Panc1 (cell line): ENCODE results near the gene ILK. TPM values are rescaled to one million over a fixed set of nuclear protein-coding genes. Genes with fewer than 3 reads are reported as not detected.

Experiments
- ATAC-seq: fragments of 200-7000 bp; cut with Tn5 transposase; 2 replicates; pipeline ENCODE4 v1.9.1; 2020; ENCODE audit warnings: mild to moderate bottlenecking, moderate library complexity
- BruUV-seq: library from RNA; stranded (reverse); fragments of 400-500 nt; replicated peaks from 2 replicates; lab custom pipeline; 2021; lab: Mats Ljungman, UMichigan
- CTCF ChIA-PET: fragments of 300-600 bp; sonication (Branson Sonifier 250); formaldehyde crosslinking; loops from one replicate; lab custom pipeline; 2022; ENCODE audit warnings: antibody characterized with exemption; lab: Charles Lee
- POLR2A ChIA-PET: fragments of 300-600 bp; sonication (Branson Sonifier 250); formaldehyde crosslinking; loops from one replicate; lab custom pipeline; 2022; ENCODE audit warnings: antibody characterized with exemption; lab: Charles Lee
- DNase-seq: peaks from one replicate; pipeline ENCODE4 v3.0.0-alpha.2; 2010; ENCODE audit warnings: low read depth, low spot score
- H3K27ac ChIP-seq: 2 replicates; pipeline ENCODE4 v1.5.1; 2011; ENCODE audit warnings: mild to moderate bottlenecking, low read length, inconsistent platforms
- H3K27me3 ChIP-seq: fragments of 200-500 bp; sonication (Bioruptor generic); 2 replicates; pipeline ENCODE4 v1.6.0; 2014; ENCODE audit warnings: low read length, inconsistent platforms; ENCODE audit not compliant: control insufficient read depth, insufficient read depth
- H3K36me3 ChIP-seq: fragments of 200-500 bp; sonication (Bioruptor generic); 2 replicates; pipeline ENCODE4 v1.5.1; 2014; ENCODE audit warnings: inconsistent platforms, mild to moderate bottlenecking, low read length, moderate library complexity; ENCODE audit not compliant: control insufficient read depth, insufficient read depth
- H3K4me1 ChIP-seq: 2 replicates; pipeline ENCODE4 v1.5.1; 2011; ENCODE audit warnings: inconsistent platforms, mild to moderate bottlenecking, low read length, moderate library complexity; ENCODE audit not compliant: control insufficient read depth, insufficient read depth
- H3K4me3 ChIP-seq, 2 experiments: 2 replicates each; pipeline ENCODE4 v1.5.1; 2011 to 2012; ENCODE audit warnings: low read depth in 2 of 2, low read length in 2 of 2, mild to moderate bottlenecking in 2 of 2, inconsistent platforms in 1 of 2, moderate library complexity in 1 of 2
- H3K9me3 ChIP-seq: fragments of 200-500 bp; sonication (Bioruptor generic); 2 replicates; pipeline ENCODE4 v1.5.1; 2014; ENCODE audit warnings: low read depth, mild to moderate bottlenecking, inconsistent platforms, low read length, moderate library complexity; ENCODE audit not compliant: control insufficient read depth, insufficient read depth
- POLR2AphosphoS5 ChIP-seq: IDR thresholded peaks from 2 replicates; pipeline ENCODE4 v1.6.1; 2012; ENCODE audit warnings: mild to moderate bottlenecking, low read depth, low read length, moderate library complexity
- SIN3A ChIP-seq: IDR thresholded peaks from 2 replicates; pipeline ENCODE4 v1.6.1; 2012; ENCODE audit warnings: low read depth, mild to moderate bottlenecking, low read length, moderate library complexity, borderline replicate concordance; ENCODE audit not compliant: insufficient read depth
- TCF7L2 ChIP-seq: IDR thresholded peaks from 2 replicates; pipeline ENCODE4 v1.6.1; 2011; ENCODE audit warnings: mild to moderate bottlenecking, low read depth, low read length, inconsistent platforms
- in situ Hi-C: cut with HindIII; loops from 2 replicates; pipeline ENCODE4 v1.10.0; 2016; ENCODE audit warnings: low sequenced_read_pairs, low pct_unique_long_range_greater_than_20kb
- intact Hi-C: fragments of 100-400 bp; cut with micrococcal nuclease; formaldehyde crosslinking; loops from one replicate; pipeline ENCODE4 v1.10.0; 2022; ENCODE audit not compliant: unreplicated experiment
- total RNA-seq: library from RNA; stranded (reverse); gene quantifications from one replicate; pipeline ENCODE4 v1.2.1, GENCODE V29; 2021; ENCODE audit not compliant: unreplicated experiment
- TF ChIP-seq, protein P1 (sequence below), 2 experiments: IDR thresholded peaks; 2 replicates each; pipeline ENCODE4 v1.6.1; 2011 to 2012; ENCODE audit warnings: low read depth in 2 of 2, control low read depth in 1 of 2, low read length in 1 of 2, mild to moderate bottlenecking in 1 of 2, moderate library complexity in 1 of 2; ENCODE audit not compliant: insufficient read depth in 1 of 2
- TF ChIP-seq, protein P2 (sequence below): fragments of 450-650 bp; IDR thresholded peaks from 2 replicates; pipeline ENCODE4 v1.5.1; 2017; ENCODE audit warnings: mild to moderate bottlenecking

The ILK gene
- total RNA-seq, 1 experiment from 2014 or later, result 204 TPM

DNA sequence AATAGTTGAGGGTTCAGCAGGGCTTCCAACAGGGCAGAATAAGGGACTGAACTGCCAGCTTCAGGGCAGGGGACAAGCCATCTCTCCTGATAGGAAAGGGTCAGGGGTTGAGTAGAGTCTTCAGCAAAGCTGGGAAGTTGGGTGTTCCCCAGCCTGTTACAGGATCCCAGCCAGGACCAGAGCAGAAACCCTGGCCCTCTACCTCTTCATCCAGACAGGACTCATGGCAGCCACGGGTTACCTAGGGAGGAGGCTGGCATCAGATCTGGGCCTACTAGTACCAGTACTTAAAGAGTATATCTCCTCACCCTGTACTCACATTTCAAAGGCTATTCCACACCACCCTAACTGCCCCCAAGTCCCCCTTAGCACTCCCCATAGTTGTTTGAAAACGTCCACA, 10.9 kb downstream of the ILK start:
- intact Hi-C loops (loop anchor here (5.0 kb wide), 1 partner anchor 68 kb away; the partner anchor contains the start of gene MRPL17), in situ Hi-C loops (no loop called here)
- Histone ChIP-seq H3K27ac (no peak overlapping the region), H3K4me1 (peaks cover 29% of the 10 kb centered on the region), H3K4me3 (no peak overlapping the region), H3K36me3 (peaks cover 19% of the 10 kb centered on the region), H3K9me3 (no peaks in the 10 kb centered on the region), H3K27me3 (no peaks in the 10 kb centered on the region)
- ATAC-seq (no peak), DNase-seq (no peak)
- no TSS peak for BruUV-seq
- ChIA-PET CTCF (no interaction called here), POLR2A (interaction anchor here (0.5 kb wide), 1 partner anchor 57 kb away, joined by 8 read pairs; no protein-coding TSS in a partner anchor)
- TF ChIP-seq SIN3A (no peak), TCF7L2 (no peak), POLR2AphosphoS5 (no peak)
- TF ChIP-seq, protein P1, sequence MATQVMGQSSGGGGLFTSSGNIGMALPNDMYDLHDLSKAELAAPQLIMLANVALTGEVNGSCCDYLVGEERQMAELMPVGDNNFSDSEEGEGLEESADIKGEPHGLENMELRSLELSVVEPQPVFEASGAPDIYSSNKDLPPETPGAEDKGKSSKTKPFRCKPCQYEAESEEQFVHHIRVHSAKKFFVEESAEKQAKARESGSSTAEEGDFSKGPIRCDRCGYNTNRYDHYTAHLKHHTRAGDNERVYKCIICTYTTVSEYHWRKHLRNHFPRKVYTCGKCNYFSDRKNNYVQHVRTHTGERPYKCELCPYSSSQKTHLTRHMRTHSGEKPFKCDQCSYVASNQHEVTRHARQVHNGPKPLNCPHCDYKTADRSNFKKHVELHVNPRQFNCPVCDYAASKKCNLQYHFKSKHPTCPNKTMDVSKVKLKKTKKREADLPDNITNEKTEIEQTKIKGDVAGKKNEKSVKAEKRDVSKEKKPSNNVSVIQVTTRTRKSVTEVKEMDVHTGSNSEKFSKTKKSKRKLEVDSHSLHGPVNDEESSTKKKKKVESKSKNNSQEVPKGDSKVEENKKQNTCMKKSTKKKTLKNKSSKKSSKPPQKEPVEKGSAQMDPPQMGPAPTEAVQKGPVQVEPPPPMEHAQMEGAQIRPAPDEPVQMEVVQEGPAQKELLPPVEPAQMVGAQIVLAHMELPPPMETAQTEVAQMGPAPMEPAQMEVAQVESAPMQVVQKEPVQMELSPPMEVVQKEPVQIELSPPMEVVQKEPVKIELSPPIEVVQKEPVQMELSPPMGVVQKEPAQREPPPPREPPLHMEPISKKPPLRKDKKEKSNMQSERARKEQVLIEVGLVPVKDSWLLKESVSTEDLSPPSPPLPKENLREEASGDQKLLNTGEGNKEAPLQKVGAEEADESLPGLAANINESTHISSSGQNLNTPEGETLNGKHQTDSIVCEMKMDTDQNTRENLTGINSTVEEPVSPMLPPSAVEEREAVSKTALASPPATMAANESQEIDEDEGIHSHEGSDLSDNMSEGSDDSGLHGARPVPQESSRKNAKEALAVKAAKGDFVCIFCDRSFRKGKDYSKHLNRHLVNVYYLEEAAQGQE (IDR thresholded peaks at IDR 0.05; ENCODE audit: insufficient read depth in 1 of 2, low read depth in 2 of 2, low read length in 1 of 2), result no peak
- TF ChIP-seq, protein P2, sequence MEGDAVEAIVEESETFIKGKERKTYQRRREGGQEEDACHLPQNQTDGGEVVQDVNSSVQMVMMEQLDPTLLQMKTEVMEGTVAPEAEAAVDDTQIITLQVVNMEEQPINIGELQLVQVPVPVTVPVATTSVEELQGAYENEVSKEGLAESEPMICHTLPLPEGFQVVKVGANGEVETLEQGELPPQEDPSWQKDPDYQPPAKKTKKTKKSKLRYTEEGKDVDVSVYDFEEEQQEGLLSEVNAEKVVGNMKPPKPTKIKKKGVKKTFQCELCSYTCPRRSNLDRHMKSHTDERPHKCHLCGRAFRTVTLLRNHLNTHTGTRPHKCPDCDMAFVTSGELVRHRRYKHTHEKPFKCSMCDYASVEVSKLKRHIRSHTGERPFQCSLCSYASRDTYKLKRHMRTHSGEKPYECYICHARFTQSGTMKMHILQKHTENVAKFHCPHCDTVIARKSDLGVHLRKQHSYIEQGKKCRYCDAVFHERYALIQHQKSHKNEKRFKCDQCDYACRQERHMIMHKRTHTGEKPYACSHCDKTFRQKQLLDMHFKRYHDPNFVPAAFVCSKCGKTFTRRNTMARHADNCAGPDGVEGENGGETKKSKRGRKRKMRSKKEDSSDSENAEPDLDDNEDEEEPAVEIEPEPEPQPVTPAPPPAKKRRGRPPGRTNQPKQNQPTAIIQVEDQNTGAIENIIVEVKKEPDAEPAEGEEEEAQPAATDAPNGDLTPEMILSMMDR, result no peak

DNA sequence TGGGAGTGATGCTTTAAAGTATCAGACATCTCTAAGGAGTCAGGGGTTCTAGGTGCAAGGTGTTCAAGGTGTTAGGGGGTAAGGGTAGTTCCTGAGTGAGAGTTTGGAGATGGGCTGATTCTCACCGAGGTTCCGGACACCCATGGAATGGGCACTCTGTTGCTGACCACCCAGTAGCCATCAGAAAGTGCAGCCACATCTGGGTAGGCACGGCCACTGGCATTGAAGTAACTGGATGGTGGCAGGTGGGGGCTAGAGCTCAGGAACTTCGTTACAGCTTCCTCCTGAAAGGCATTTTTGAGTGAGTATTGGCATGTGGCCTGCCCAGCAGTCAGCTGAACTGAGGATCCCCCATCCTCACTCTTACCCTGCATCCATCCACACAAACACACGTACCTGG, 11.5 kb downstream of the ILK start:
- in situ Hi-C loops, result no loop called here
- H3K4me3 ChIP-seq, result no peak overlapping the region
- H3K36me3 ChIP-seq, result peaks cover 14% of the 10 kb centered on the region
- CTCF ChIA-PET, result no interaction called here
- TF ChIP-seq SIN3A, result no peak
- TF ChIP-seq TCF7L2, result no peak
- TF ChIP-seq, protein P1 (IDR thresholded peaks at IDR 0.05; ENCODE audit: insufficient read depth in 1 of 2, low read depth in 2 of 2, low read length in 1 of 2), result no peak
- TF ChIP-seq, protein P2, result no peak
- TF ChIP-seq POLR2AphosphoS5, result no peak
- H3K9me3 ChIP-seq, result no peaks in the 10 kb centered on the region
- DNase-seq, result no peak
- H3K27me3 ChIP-seq, result no peaks in the 10 kb centered on the region
- intact Hi-C loops, result no loop called here
- peaks cover 31% of the 10 kb centered on the region for H3K4me1 ChIP-seq
- POLR2A ChIA-PET, result no interaction called here
- ATAC-seq, result no peak
- BruUV-seq, result no TSS peak
- H3K27ac ChIP-seq, result no peak overlapping the region
